ENCODE measurements around the gene CDH5. TPM values are rescaled to one million over a fixed set of nuclear protein-coding genes. Genes with fewer than 3 reads are reported as not detected.
A peak's percentile ranks its signal among the peaks of the same experiment; 100 is the strongest.

Gene CDH5
- total and polyA plus RNA-seq, 12 donors = 39.4 to 81.2 (median 52.9) TPM

GRCh38 chr16:66395806-66396555 lies 29.5 kb downstream of the CDH5 start:
- Histone ChIP-seq H3K27ac (no peak overlapping the region), H3K4me1 (peaks cover 4 to 42% (median 22%) of the 10 kb centered on the region in 9 donors), H3K4me3 (no peak overlapping the region), H3K9me3 (no peaks in the 10 kb centered on the region), H3K27me3 (no peaks in the 10 kb centered on the region), H3K36me3 (peaks cover 0 to 94% (median 2%) of the 10 kb centered on the region in 9 donors)
- no peak for ATAC-seq
- no peak for DNase-seq
- TF ChIP-seq CTCF (IDR thresholded peaks at IDR 0.05) = no peak
- intact Hi-C loops (cut with DNase I) = loop anchor here in 1 of 10 donors (10.0 kb wide), 1 partner anchor 1159 kb away; no protein-coding TSS in a partner anchor
- WGBS, 2 donors = 87 to 93% methylated on average over 7 of the region's 7 CpGs

- no peaks in the 10 kb centered on the region for H3K9me3 ChIP-seq
- H3K4me3 ChIP-seq = no peak overlapping the region
- 75 to 77% methylated on average over 5 of the region's 5 CpGs for WGBS, 2 donors
- no peak for DNase-seq
- no peak for ATAC-seq
- H3K27me3 ChIP-seq = no peaks in the 10 kb centered on the region
- peaks cover 4 to 43% (median 29%) of the 10 kb centered on the region in 9 donors for H3K4me1 ChIP-seq
- H3K27ac ChIP-seq = peak overlapping the region in 1 of 10 donors; percentile 76
- TF ChIP-seq CTCF (IDR thresholded peaks at IDR 0.05) = no peak
- intact Hi-C loops (cut with DNase I) = loop anchor here in 1 of 10 donors (10.0 kb wide), 1 partner anchor 1157 kb away; no protein-coding TSS in a partner anchor
- peaks cover 0 to 91% (median 2%) of the 10 kb centered on the region in 9 donors for H3K36me3 ChIP-seq
These were observed 31.4 kb downstream of the CDH5 start for GRCh38 chr16:66397736-66398433.

- peaks cover 4 to 43% (median 29%) of the 10 kb centered on the region in 9 donors for H3K4me1 ChIP-seq
- DNase-seq (no peak), ATAC-seq (no peak)
- intact Hi-C loops (cut with DNase I) = loop anchor here in 1 of 10 donors (10.0 kb wide), 1 partner anchor 1156 kb away; no protein-coding TSS in a partner anchor
- 51 to 63% methylated on average over 3 of the region's 3 CpGs for WGBS, 2 donors
- peak overlapping the region in 6 of 10 donors; percentile 9 to 76 (median 38) for H3K27ac ChIP-seq
- no peak for TF ChIP-seq CTCF (IDR thresholded peaks at IDR 0.05)
- peaks cover 0 to 91% (median 2%) of the 10 kb centered on the region in 9 donors for H3K36me3 ChIP-seq
- no peak overlapping the region for H3K4me3 ChIP-seq
- H3K9me3 ChIP-seq = no peaks in the 10 kb centered on the region
- H3K27me3 ChIP-seq = no peaks in the 10 kb centered on the region
These were observed 32.5 kb downstream of the CDH5 start for GRCh38 chr16:66399031-66399430.

GRCh38 chr16:66399930-66400329 lies 33.4 kb downstream of the CDH5 start:
- intact Hi-C loops (cut with DNase I) = loop anchor here in 7 of 10 donors (1.0 to 10.0 kb wide), 5 partner anchors 38 to 1155 kb away; partner anchors contain the start of gene CMTM3 (in 3 of the 7)
- peak overlapping the region in 6 of 10 donors; percentile 9 to 76 (median 66) for H3K27ac ChIP-seq
- peaks cover 0 to 2% (median 0%) of the 10 kb centered on the region in 11 donors for H3K9me3 ChIP-seq
- H3K4me3 ChIP-seq = no peak overlapping the region
- peaks cover 0 to 91% (median 2%) of the 10 kb centered on the region in 9 donors for H3K36me3 ChIP-seq
- no peaks in the 10 kb centered on the region for H3K27me3 ChIP-seq
- DNase-seq (peak; percentile 44 to 82), ATAC-seq (peak; percentile 28 to 83 (median 64))
- TF ChIP-seq CTCF (IDR thresholded peaks at IDR 0.05) = no peak
- 41% methylated on average over 3 of the region's 3 CpGs for WGBS, 2 donors
- peaks cover 4 to 43% (median 29%) of the 10 kb centered on the region in 9 donors for H3K4me1 ChIP-seq

Data from heart right ventricle (tissue), 16 donors.